Activated naive CD4-positive, alpha-beta T cell treated with anti-CD3 and anti-CD28 coated beads, Interleukin-2, amount 50 U/mL, for 16 hours (primary cell): ENCODE results near the gene SLC2A10.

ENCODE experiments used
- DNase-seq: peaks from one replicate; pipeline ENCODE4 v3.0.0-alpha.2; 2020

SLC2A10 gene

GRCh38 chr20:46771195-46771588, 61.7 kb downstream of the SLC2A10 start:
- DNase-seq: no peak

- DNase-seq: no peak
These were observed 63.5 kb downstream of the SLC2A10 start for GRCh38 chr20:46772901-46773300.

GRCh38 chr20:46773680-46774079, 64.2 kb downstream of the SLC2A10 start:
- DNase-seq: no peak

- DNase-seq: no peak
These were observed 64.8 kb downstream of the SLC2A10 start for GRCh38 chr20:46774236-46774635.

- DNase-seq: no peak
These were observed 65.6 kb downstream of the SLC2A10 start for GRCh38 chr20:46774943-46775560.

- no peak for DNase-seq
These were observed 66.4 kb downstream of the SLC2A10 start for GRCh38 chr20:46775806-46776205.

GRCh38 chr20:46777331-46777730, 67.9 kb downstream of the SLC2A10 start:
- no peak for DNase-seq

DNA sequence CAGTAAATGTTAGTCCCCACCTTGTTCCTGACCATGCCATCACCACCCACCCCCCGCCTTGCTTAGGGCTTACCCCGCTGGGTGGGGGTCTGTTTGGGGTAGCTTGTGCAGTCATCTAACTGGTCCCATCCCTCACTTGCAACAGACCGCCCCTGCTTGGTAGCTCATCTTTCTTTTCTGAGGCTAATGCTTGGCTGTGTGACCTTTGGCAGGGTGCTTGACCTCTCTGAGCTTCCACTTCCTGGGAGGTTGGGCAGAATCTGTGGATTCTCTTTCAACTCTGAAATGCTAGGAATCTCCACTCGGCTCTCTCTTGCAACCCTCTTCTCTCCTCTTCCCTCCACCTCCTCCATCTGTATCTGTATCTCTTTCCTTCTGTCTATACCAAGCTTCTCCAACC, 70.4 kb downstream of the SLC2A10 start:
- DNase-seq: no peak

DNA sequence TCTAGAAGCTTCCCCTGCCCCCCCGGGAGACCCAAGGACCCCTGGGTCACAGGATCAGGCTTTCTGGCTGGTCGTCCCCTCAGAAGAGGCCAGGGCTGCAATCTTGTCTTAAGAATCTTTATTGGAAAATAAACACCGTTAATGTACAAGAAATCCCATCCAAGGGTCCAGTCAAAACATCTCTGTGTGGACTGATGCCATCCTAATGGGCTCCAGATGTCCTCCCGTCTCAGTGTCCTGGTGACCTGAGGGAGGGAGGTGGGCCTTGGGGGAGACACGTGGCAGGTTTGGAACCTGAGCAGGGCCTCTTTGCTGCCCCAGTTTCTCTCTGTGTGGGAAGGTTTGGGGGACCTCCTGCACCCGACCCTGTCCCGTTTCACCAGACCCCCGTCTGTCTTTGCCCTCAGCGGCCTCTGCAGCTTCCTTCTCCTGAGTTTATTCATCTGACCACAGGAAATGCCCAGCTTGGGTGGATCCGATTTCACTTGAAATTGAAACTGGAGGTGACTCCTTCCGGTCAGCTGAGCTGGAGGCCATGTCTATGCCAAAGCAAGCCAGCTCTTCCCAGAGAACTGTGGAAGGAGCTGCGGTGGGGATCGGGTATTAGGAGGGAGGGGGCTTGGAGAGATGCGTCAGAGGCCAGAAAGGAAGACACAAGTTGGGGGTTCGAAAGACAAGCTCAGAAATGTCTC, 75.1 kb downstream of the SLC2A10 start:
- DNase-seq: no peak
